GM18502 (cell line): Measurements from ENCODE around the gene MBIP.

ENCODE experiments used
- ATAC-seq: cut with Tn5 transposase; IDR thresholded peaks from one replicate; pipeline ENCODE4 v1.9.1; 2021; ENCODE audit warnings: mild to moderate bottlenecking; ENCODE audit not compliant: unreplicated experiment, poor library complexity

The MBIP gene

DNA sequence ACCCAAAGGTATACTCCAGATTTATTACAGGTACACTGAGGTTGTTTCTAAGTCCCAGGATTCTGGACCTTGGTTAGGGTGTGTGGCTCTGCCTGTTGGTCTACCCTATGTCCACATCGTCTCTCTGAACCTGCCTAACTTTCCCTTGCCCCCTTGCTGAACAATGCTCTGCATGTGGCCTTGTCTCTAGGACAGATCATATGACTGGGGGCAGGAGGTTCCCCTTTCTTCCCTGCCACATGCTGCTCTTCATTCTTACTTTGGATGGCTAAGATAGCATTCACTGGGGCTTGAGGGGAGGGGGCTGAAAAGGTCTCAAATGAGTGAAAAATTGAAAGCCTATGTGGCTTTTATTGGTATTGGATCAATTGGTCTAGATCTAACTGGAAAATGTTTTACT is 49.2 kb downstream of the MBIP start:
- no peak for ATAC-seq

DNA sequence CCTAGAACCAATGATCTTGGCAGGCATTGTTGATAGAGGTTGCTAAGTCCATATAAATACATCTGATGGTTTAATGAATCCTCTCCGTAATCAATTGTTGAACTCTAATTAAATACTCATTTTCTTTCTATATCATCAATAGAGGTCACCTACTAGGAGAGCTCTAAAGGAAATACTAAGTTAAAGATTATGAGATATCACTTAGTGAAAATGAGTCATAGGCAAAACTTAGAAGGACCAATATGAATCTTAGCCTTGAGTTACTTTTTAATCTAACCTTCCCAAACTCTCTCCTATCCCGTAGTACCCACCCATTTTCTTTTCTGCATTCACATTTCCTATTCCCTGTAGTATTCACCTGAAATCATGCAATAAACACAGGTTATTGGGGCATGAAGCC is 50.2 kb downstream of the MBIP start:
- no peak for ATAC-seq

GRCh38 chr14:36268121-36268520 is 52.3 kb downstream of the MBIP start:
- no peak for ATAC-seq

GRCh38 chr14:36264595-36264994 is 55.8 kb downstream of the MBIP start:
- no peak for ATAC-seq

DNA sequence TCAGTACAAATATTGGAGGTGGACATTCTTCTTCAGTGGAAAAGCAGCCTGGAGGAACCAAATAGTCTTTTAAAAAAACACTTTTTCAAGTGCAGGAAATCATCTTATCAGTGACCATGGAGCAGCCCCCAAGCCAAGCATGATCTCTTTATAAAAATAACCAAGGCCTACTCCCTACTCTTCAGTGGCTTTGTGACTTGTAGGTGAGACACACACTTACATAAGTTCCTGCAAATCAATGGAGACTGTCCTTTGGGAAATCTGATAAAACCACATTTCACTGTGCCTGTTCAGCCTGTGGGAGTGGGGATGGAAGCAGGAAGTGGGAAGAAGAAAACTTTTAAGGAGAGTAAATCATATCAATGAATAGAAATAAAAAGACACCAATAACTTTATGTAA is 56.3 kb downstream of the MBIP start:
- no peak for ATAC-seq

DNA sequence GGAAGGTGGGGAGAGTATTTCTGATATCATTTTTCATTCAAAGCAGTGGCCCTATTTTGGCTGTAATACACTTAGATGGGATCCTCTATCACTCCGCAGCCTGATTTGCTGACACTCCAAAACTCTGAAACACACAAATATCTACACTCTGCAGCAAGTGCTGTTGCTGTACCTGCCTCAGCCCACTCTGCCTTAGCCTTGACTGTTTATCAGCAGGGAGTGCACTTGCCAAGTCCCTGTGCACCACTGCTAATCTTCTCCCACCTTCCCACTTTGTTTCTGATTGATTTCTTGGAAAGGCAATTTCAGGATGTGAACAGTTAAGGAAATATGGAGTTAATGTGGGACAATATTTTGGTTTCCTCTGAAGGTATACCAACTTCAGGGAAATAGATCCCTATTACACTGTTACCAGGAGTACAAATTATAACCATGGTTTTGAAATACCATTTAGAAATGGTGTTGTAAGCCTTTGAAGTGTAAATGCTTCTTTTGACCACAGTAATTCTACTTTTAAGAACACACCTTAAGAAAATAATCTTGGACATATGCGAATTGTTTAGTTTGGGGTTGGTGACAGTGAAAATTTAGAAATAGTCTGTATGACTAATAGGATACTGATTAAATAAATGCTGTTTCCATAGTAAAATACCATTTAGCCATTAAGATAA is 59.3 kb downstream of the MBIP start:
- no peak for ATAC-seq

- ATAC-seq: no peak
These were observed 62.2 kb downstream of the MBIP start for GRCh38 chr14:36258241-36258640.

DNA sequence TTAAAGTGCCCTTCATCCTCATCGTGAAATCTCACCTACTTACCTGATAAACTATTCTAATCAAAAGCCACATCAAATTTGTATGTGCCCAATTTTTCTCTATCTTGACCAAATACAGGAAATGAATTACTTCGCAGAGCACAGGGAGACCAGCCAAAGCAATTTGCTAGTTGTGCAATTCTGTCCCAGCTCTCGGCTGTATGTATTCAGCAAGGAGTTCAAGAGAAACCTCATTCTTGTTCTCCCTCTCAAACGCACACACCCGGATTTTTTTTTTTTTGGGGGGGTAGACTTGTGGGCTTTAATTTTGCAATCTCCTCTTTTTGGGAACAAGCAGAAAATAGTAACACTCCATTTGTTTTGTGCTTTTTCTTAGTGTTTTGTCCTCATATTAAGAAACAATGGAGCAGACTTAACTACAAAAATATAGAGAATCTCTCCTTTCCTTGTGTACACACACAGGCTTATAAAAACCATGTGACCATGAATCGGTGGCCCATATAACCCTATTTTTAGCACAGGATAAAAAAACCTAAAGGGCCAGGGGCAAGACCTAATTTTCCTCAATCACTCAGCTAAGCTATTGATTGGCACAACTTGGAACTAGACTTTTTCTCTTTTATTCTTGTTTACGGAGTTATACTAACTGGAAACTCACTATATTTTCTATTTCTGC is 64.2 kb downstream of the MBIP start:
- no peak for ATAC-seq

DNA sequence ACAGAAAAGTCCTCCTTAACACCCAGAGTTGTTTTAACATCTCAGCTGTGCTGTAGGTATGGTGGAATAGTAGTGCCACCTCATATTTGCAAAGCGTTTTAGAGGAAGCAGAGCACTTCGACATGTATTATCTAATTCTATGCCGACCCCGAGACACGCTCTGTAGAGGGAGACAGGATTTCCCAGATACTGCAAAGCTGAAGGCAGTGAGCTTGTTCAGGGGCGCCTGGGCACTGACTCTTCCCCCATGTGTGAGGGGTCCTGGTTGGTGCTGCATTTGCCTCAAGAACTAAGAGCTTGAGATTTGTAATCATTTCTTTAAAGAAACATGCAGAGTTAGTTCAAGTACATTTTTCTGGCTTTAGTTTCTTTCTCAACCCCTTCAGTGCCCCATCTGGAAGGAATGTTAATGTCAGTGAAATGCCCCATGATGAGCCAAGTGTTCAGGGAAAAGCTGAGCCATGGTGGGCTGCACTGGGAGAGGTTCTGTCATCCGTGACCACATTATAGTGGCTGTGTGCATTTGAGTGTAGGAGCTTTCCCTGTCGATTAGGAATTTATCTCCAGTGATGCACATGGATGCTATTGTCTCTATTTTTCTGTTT is 66.3 kb downstream of the MBIP start:
- ATAC-seq: no peak
